ENCODE data around the gene NINJ2.

The NINJ2 gene

DNA sequence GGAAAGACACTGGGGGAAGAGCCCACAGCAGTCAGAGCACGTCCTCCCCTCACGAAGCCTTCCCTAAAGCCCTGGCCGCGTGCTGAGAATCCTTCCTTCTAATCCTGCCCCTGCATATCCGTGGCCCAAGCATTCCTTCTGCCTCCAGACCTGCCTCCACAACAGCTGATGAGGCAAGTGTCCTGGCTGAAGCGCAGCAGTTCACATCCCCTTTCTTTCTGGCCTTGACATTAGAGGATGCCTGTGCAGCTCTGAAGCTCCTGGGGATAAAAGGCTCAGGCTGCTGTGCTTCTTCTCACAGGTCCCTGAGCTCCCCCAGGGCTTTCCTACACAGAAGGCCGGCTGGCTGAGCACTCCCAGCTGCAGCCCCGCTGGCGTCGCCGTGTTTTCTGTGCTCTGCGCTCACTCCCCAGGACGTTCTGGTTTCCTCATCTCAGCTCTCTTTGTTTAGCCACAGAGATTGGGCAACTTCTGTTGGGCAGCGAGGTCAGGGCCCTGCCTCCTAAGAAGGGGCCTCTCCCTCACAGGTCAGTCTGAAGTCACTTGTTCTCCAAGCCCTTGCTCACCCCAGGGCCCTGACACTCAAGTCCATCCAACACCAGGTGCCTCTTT, 45.8 kb downstream of the NINJ2 start:
- Mint-ChIP-seq H3K27me3 (no peaks in the 10 kb centered on the region), H3K9me3 (no peaks in the 10 kb centered on the region), H3K4me1 (peaks cover 11% of the 10 kb centered on the region), H3K27ac (no peak overlapping the region), H3K36me3 (no peaks in the 10 kb centered on the region), H3K4me3 (no peak overlapping the region)
- ATAC-seq: no peak

GRCh38 chr12:615620-616019, 47.6 kb downstream of the NINJ2 start:
- ATAC-seq: no peak
- Mint-ChIP-seq H3K4me1 (peaks cover 18% of the 10 kb centered on the region), H3K9me3 (no peaks in the 10 kb centered on the region), H3K4me3 (no peak overlapping the region), H3K27ac (peak overlapping the region; percentile 2), H3K36me3 (no peaks in the 10 kb centered on the region), H3K27me3 (no peaks in the 10 kb centered on the region)

DNA sequence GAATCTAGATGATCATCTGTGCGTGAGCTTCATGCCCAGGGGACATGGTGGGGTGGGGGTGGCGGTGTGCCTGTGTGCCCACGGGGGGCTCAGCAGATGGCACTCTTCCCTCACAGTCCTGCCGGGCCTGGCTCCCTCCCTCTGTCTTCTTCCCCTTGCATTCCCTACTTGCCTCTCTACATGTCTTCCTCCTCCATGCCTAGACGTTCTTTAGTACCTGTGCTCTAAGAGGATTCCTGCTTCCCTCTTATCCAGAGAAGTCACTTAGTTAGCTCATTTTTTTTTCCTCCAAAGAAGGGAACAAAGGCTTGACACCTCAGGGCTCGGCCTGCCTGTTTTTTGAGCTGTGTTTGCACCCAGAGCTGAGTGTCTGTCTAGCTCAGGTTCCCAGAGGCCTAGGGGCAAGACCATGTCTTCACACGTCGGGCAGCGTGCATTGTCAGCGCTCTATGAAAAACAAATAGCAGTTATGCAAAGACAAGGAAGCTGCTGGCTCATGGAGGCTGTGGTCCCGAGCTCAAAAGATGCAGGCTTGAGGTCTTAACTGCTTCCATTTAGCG, 48.8 kb downstream of the NINJ2 start:
- H3K4me3 Mint-ChIP-seq: no peak overlapping the region
- no peaks in the 10 kb centered on the region for H3K27me3 Mint-ChIP-seq
- H3K27ac Mint-ChIP-seq: no peak overlapping the region
- H3K4me1 Mint-ChIP-seq: peaks cover 26% of the 10 kb centered on the region
- H3K36me3 Mint-ChIP-seq: no peaks in the 10 kb centered on the region
- ATAC-seq: peak; percentile 58
- no peaks in the 10 kb centered on the region for H3K9me3 Mint-ChIP-seq

DNA sequence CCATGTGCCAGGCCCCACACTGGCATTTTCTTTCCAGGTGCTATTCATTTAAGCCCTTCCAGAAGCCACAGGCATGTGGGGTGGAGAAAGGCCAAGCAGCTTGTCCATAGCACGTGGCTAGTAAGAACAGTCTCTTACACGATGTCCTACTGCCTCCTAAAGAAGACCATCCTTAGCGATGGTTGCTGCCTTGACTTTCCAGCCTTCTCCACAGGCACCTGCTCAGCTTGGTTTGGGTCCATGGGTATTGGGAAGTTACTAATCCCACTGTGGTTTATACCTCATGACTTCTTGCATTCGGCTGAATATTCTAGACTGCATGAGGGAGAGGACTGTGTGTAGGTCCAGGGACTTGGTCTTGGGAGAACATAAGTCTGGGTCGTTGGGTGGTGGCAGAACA, 49.2 kb downstream of the NINJ2 start:
- Mint-ChIP-seq H3K27me3 (no peaks in the 10 kb centered on the region), H3K9me3 (no peaks in the 10 kb centered on the region), H3K4me1 (peaks cover 26% of the 10 kb centered on the region), H3K27ac (no peak overlapping the region), H3K36me3 (no peaks in the 10 kb centered on the region), H3K4me3 (no peak overlapping the region)
- no peak for ATAC-seq

DNA sequence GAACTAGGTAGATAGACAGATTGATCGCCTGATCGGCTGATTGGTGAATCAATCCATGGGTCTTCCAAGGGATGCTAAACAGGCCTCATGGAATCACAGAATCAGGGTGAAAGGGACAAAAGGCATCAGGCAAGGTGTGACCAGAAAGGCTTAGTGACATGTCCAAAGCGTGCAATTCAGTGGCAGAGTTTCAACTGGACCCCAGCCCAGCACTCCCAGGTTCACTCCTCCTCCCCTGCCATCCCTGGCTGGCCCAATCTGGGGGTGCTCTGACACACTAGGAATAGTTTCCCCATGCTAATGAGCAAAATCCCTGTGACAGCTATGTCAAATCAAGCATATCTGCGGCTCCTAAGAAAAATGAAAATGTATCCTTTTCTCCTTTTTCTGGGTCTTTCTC, 50.4 kb downstream of the NINJ2 start:
- no peaks in the 10 kb centered on the region for H3K9me3 Mint-ChIP-seq
- H3K27me3 Mint-ChIP-seq: no peaks in the 10 kb centered on the region
- H3K4me3 Mint-ChIP-seq: no peak overlapping the region
- ATAC-seq: no peak
- no peak overlapping the region for H3K27ac Mint-ChIP-seq
- H3K36me3 Mint-ChIP-seq: no peaks in the 10 kb centered on the region
- H3K4me1 Mint-ChIP-seq: peaks cover 26% of the 10 kb centered on the region

DNA sequence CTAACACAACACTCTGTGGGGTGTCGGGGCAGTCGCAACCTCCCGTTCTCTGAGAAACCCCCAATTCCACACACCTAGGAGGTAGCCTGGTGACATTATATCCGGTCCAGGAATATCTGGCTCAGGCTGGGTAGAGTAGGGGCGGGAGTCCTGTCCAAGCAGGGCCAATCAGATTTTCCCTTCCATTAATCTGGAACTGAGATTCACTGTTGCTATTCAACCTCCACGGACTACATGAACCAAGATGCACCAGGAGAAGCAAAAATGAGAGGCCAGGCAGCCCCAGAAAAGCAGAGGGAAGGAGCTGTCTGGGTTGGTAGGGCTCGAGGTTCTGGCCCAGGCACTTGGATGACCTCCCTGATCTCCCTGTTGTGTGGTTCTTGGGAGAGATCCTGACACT, 51.0 kb downstream of the NINJ2 start:
- H3K4me1 Mint-ChIP-seq: peaks cover 26% of the 10 kb centered on the region
- H3K27ac Mint-ChIP-seq: peak overlapping the region; percentile 73
- no peaks in the 10 kb centered on the region for H3K9me3 Mint-ChIP-seq
- H3K27me3 Mint-ChIP-seq: no peaks in the 10 kb centered on the region
- ATAC-seq: no peak
- no peak overlapping the region for H3K4me3 Mint-ChIP-seq
- no peaks in the 10 kb centered on the region for H3K36me3 Mint-ChIP-seq

- no peak overlapping the region for H3K4me3 Mint-ChIP-seq
- no peak for ATAC-seq
- peaks cover 26% of the 10 kb centered on the region for H3K4me1 Mint-ChIP-seq
Observed at GRCh38 chr12:611721-612120, 51.5 kb downstream of the NINJ2 start.

DNA sequence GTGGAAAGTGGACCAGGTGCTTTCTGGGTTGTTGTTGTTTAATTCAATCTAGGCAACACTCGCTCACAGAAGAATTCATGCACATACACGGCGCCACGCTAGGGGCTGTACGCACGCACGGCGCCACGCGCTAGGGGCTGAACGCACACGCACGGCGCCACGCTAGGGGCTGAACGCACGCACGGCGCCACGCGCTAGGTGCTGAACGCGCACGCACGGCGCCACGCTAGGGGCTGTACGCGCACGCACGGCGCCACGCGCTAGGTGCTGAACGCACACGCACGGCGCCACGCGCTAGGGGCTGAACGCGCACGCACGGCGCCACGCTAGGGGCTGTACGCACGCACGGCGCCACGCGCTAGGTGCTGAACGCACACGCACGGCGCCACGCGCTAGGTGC, 54.3 kb downstream of the NINJ2 start:
- Mint-ChIP-seq H3K4me3 (no peak overlapping the region), H3K9me3 (no peaks in the 10 kb centered on the region), H3K27ac (no peak overlapping the region), H3K36me3 (no peaks in the 10 kb centered on the region), H3K27me3 (no peaks in the 10 kb centered on the region), H3K4me1 (peaks cover 18% of the 10 kb centered on the region)
- ATAC-seq: no peak

More at GRCh38 chr12:611721-612120, 51.5 kb downstream of the NINJ2 start:
- Mint-ChIP-seq H3K27me3 (no peaks in the 10 kb centered on the region), H3K36me3 (no peaks in the 10 kb centered on the region), H3K9me3 (no peaks in the 10 kb centered on the region), H3K27ac (peak overlapping the region; percentile 73)

- Mint-ChIP-seq H3K27me3 (no peaks in the 10 kb centered on the region), H3K9me3 (no peaks in the 10 kb centered on the region), H3K4me3 (no peak overlapping the region), H3K36me3 (no peaks in the 10 kb centered on the region), H3K4me1 (peaks cover 17% of the 10 kb centered on the region), H3K27ac (no peak overlapping the region)
- ATAC-seq: no peak
Observed at GRCh38 chr12:608413-608812, 54.8 kb downstream of the NINJ2 start.

- no peak for ATAC-seq
- H3K27ac Mint-ChIP-seq: no peak overlapping the region
- peaks cover 17% of the 10 kb centered on the region for H3K4me1 Mint-ChIP-seq
- H3K9me3 Mint-ChIP-seq: no peaks in the 10 kb centered on the region
- H3K36me3 Mint-ChIP-seq: no peaks in the 10 kb centered on the region
- H3K4me3 Mint-ChIP-seq: no peak overlapping the region
- H3K27me3 Mint-ChIP-seq: no peaks in the 10 kb centered on the region
Observed at GRCh38 chr12:607541-608001, 55.7 kb downstream of the NINJ2 start.

DNA sequence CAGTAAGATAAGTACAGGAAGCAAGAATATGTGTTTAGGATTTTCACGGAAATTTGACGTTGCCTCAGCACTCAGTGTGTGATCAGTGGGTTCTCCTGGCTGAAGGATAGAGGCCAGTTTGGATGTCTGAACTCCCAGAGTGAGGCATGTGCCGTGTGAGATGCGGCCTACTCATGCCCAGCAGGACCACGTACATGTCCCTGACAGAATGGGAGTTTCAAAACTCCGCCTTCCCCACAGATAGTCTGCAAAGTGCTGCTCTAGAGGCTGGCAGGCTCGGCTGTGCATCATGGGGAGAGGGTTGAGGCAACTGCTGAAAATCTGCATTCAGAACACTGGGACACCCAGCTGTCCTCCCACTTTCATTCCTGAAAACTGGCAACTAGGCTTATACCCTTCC, 58.3 kb downstream of the NINJ2 start:
- H3K4me1 Mint-ChIP-seq: peaks cover 2% of the 10 kb centered on the region
- H3K4me3 Mint-ChIP-seq: no peak overlapping the region
- H3K27me3 Mint-ChIP-seq: no peaks in the 10 kb centered on the region
- no peak for ATAC-seq
- no peaks in the 10 kb centered on the region for H3K36me3 Mint-ChIP-seq
- no peaks in the 10 kb centered on the region for H3K9me3 Mint-ChIP-seq
- H3K27ac Mint-ChIP-seq: no peak overlapping the region

DNA sequence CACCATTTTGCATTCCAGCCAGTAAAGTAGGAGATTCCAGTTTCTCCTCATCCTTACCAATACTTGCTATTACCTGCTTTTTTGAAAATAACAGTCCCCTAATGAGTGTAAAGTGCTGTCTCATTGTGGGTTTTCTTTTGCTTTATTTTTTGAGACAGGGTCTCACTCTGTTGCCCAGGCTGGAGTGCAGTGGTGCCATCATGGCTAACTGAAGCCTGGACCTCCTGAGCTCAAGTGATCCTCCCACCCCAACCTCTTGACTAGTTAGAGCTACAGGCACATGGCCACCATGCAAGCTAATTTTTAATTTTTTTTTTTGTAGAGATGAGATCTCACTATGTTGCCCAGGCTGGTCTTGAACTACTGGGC, 60.6 kb downstream of the NINJ2 start:
- H3K36me3 Mint-ChIP-seq: no peaks in the 10 kb centered on the region
- H3K27ac Mint-ChIP-seq: no peak overlapping the region
- no peaks in the 10 kb centered on the region for H3K4me1 Mint-ChIP-seq
- no peak overlapping the region for H3K4me3 Mint-ChIP-seq
- no peak for ATAC-seq
- H3K27me3 Mint-ChIP-seq: no peaks in the 10 kb centered on the region
- H3K9me3 Mint-ChIP-seq: no peaks in the 10 kb centered on the region

- ATAC-seq: no peak
Observed at GRCh38 chr12:601976-602699, 61.1 kb downstream of the NINJ2 start.

GRCh38 chr12:599756-600155, 63.5 kb downstream of the NINJ2 start:
- no peaks in the 10 kb centered on the region for H3K36me3 Mint-ChIP-seq
- no peaks in the 10 kb centered on the region for H3K9me3 Mint-ChIP-seq
- H3K27ac Mint-ChIP-seq: no peak overlapping the region
- no peak for ATAC-seq
- no peaks in the 10 kb centered on the region for H3K27me3 Mint-ChIP-seq
- no peaks in the 10 kb centered on the region for H3K4me1 Mint-ChIP-seq
- no peak overlapping the region for H3K4me3 Mint-ChIP-seq

More at GRCh38 chr12:601976-602699, 61.1 kb downstream of the NINJ2 start:
- Mint-ChIP-seq H3K36me3 (no peaks in the 10 kb centered on the region), H3K27me3 (no peaks in the 10 kb centered on the region), H3K27ac (no peak overlapping the region), H3K4me3 (no peak overlapping the region), H3K9me3 (no peaks in the 10 kb centered on the region), H3K4me1 (no peaks in the 10 kb centered on the region)

- Mint-ChIP-seq H3K4me1 (peaks cover 7% of the 10 kb centered on the region), H3K4me3 (no peak overlapping the region), H3K9me3 (no peaks in the 10 kb centered on the region), H3K36me3 (no peaks in the 10 kb centered on the region), H3K27ac (no peak overlapping the region), H3K27me3 (no peaks in the 10 kb centered on the region)
- ATAC-seq: no peak
Observed at GRCh38 chr12:597926-598568, 65.2 kb downstream of the NINJ2 start.

Measured in stimulated activated memory B cell treated with anti-CD40 and anti-IgM and Interleukin-4, amounts not matched to agents 10 μg/mL and 1 μg/mL and 100 μg/mL, for 72 hours (primary cell).